NCI-H2029 (cell line): ENCODE measurements around the gene POU2F3.
"Not testable (repeated sequence)": the region's sequence is repeated elsewhere in the genome, so short reads cannot be mapped to it uniquely, and the experiment has no call there.

Experiments
- DNase-seq: peaks from one replicate; lab custom pipeline; 2025; lab: John Stamatoyannopoulos, UW

Gene POU2F3

DNA sequence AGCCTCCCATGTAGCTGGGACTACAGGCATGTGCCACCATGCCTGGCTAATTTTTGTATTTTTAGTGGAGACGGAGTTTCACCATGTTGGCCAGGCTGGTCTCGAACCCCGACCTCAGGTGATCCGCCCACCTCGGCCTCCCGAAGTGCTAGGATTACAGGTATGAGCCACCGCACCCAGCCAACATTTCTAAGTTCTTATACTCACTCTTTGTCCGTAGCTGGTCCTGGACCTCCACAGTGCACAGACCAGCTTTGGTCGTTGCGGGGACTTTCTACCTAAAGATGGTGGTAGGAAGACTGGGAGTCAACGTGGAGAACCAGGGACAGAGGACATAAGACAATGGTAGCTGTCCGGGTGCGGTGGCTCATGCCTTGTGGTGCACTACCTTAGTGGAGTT, 13.4 kb downstream of the POU2F3 start:
- DNase-seq, result not testable (repeated sequence)

DNA sequence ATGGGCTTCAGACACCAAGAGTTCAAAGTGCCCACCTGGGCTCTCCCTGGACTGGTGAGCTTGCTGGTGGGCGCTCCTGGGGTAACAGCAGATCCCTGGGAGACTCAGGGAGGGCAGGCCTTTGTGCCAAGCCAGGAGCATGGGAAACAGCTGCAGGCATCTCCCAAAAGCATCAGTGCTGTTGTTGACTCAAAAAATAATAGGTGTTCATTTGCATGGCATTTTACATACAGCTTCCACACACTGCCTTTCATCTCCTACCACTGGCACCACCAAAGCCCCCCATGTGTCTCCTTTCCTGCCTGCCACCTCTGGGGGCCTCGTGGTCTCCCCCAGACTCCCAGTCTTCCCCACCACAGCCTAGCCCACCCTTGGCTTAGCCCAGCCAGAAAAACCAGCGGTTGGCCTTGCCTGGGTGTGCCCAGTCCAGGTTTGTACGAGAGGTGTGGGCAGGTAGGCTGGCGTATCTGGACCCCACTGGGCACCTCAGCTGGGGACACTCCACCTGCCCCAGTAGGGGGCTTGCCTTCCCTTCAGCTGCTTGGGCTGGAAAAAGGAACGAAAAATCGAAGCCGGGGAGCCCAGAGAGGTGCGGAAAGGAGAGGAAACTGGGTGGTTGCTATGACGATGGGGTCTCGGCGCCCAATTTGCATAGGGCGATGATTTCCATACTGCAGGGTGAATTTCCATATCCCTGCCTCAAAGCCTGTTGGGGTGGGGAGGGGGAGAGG, 15.0 kb downstream of the POU2F3 start:
- DNase-seq, result no peak

DNA sequence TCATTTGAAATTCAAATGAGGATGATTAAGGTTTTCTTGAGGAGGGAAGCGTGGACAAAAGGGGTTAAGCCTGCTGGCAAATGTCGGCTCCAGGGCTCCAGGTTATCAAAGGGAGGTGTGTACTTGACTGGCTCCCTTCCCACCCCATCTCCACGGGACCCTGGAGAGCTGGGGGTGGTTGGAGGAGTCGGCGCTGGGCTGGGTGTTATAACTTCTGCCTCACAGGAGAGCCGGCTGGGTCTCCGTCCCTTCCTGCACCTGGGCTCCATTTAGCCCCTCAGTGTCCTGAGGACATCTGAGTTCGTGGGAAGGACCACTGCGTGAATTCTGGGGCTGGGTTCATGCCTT, 15.6 kb downstream of the POU2F3 start:
- no peak for DNase-seq

- no peak for DNase-seq
Measured at GRCh38 chr11:120256178-120256577, 16.2 kb downstream of the POU2F3 start.

- no peak for DNase-seq
Measured at GRCh38 chr11:120256779-120257178, 16.8 kb downstream of the POU2F3 start.

GRCh38 chr11:120257346-120257745, 17.4 kb downstream of the POU2F3 start:
- DNase-seq, result no peak

- DNase-seq, result no peak
Measured at GRCh38 chr11:120258661-120259060, 18.7 kb downstream of the POU2F3 start.

DNA sequence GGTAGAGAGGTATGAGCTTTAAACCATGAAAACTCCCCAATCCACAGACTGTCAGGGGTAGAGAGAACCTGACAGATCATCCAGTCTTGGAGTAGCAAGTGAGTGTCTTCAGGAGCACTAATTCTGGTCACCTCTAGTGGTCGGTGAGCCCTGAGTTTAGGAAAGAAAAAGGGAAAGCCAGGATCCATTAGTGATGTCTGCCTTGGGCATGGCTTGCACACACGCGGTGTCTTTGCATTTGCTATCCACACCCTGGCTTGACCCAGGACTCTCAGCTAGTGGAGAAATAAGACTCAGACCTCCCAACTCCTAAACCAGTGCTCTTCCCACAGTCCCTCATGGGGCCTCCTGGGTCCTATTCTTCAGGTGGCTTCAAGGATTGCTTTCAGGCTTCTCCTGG, 19.3 kb downstream of the POU2F3 start:
- DNase-seq, result no peak

DNA sequence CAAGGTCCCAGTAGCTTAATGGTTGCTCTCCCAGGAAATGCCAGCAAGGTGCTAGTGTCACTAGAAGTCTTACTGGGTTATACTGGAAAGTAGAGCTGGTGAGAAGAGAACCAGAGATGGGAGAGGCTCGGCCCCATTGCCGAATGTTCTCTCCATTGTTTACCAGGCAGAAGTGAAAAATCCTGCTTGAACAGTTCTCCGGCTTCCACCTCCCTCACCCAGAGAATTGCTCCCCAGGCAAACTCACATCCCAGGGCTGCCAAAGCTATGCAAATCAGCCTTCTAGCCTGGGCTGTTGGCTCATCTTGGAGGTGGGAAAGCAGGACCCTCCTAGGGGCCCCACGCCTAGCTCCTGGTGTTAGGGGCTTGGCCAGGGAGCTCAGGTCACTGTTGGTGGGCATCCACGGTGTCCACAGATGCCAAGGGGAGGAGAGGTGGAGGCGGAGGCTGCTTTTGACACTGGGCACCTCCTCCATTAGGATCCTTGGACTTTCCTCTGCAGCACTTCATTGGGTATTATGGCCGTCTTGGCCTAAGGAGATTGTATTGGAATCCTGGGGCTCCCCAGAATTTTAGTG, 20.1 kb downstream of the POU2F3 start:
- DNase-seq, result no peak

GRCh38 chr11:120260616-120261015, 20.7 kb downstream of the POU2F3 start:
- no peak for DNase-seq

- no peak for DNase-seq
Measured at GRCh38 chr11:120261321-120261720, 21.4 kb downstream of the POU2F3 start.

DNA sequence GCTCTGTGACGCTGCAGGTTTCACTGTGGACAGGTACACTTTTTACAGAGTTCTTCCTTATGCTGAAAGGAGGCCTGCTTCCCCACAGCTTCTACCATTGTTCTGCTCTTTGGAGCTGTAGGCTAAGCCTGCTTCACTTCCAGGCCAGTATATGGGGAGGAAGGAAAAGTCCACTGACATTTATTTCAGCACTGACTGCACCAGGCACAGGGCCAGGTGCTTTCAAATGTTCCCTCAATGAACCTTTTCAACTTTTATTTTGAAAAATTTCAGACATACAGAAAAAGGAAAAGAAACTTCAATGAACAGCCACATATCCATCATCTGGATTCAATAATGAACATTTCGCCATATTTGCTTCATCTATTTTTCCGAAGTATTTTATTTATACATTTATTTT, 22.0 kb downstream of the POU2F3 start:
- no peak for DNase-seq

DNA sequence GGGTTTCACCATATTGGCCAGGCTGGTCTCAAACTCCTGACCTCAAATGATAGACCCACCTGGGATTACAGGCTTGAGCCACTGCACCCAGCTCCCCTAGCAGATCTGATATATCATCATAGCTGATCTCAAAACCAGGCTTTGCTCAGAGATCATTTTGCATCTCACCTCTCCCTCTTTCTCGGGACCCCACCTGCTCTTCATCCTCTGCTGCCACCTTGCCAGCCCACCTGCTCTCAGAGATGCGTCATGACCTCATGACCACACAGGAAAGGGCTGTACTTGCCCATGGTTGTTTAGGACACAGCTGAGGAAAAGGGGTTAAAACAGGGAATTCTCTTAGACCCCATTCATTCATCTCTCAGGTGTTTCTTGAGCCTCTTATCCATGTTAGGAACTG, 27.4 kb downstream of the POU2F3 start:
- no peak for DNase-seq

DNA sequence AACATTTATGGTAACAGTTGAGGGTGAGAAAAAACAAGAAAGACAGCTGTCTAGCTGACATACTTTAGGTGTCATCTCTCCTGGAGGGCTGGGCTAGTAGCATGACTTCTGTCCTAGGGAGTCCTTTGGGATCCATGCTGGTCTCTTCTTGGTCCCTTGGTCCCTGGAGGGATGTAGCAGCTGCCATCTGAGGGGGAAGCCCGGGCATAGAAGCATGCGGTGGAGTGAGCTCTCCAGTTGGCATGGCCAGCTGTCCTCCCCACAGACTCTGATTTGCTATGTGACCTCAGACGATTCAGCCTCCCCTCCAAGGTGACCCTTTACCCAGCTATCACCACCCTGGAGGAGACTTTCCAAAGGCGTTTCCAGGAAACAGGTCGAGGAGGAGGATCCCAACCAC, 28.7 kb downstream of the POU2F3 start:
- DNase-seq, result no peak

DNA sequence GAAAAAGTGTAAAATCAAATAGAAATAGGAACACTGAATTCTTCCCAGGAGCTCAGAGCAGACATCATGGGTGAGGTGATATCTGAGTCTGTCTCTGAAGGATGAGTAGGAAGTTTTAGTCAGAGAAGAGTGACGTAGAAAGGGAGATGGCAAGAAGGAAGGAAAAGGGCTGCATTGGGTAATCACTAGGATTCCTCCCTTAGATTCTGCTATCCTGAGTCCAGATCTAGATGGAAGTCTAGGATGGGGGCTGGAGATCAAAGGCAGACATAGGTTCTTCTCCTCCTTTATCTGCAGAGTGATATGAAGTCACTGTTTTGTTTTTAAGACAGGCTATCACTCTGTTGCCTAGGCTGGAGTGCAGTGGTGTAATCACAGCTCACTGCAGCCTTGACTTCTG, 30.4 kb downstream of the POU2F3 start:
- no peak for DNase-seq

- DNase-seq, result no peak
Measured at GRCh38 chr11:120271672-120272071, 31.7 kb downstream of the POU2F3 start.

GRCh38 chr11:120272303-120272702, 32.4 kb downstream of the POU2F3 start:
- no peak for DNase-seq

DNA sequence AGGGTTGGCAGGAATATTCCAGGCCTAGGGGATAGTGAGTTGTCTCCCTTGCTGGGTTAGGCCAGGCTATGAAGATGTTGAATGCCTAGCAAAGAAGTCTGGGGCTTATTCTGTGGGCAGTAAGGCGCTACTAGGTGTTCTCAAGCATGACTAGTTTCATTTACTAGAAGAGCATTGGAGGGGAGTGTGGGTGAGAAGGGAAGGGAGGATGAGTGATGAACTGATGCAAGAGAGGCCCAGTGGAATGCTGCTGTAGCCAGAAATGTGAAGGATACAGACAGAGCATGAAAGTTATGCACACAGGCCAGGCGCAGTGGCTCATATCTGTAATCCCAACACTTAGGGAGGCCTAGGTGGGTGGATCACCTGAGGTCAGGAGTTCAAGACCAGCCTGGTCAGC, 33.5 kb downstream of the POU2F3 start:
- no peak for DNase-seq

DNA sequence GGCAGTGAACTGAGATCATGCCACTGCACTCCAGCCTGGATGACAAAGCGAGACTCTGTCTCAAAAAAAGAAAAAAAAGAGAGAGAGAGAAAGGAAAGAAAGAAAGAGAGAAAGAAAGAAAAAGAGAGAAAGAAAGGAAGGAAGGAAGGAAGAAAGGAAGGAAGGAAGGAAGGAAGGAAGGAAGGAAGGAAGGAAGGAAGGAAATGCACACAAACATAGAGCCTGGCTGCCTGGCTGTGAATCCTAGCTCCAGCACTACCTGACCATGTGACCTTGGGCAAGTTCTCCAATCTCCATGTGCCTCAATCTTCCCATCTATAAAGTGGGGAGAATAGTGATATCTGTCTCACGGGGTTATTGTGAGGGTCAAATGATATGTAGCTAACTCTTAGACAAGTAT, 34.0 kb downstream of the POU2F3 start:
- not testable (repeated sequence) for DNase-seq

- no peak for DNase-seq
Measured at GRCh38 chr11:120279502-120279901, 39.6 kb downstream of the POU2F3 start.

DNA sequence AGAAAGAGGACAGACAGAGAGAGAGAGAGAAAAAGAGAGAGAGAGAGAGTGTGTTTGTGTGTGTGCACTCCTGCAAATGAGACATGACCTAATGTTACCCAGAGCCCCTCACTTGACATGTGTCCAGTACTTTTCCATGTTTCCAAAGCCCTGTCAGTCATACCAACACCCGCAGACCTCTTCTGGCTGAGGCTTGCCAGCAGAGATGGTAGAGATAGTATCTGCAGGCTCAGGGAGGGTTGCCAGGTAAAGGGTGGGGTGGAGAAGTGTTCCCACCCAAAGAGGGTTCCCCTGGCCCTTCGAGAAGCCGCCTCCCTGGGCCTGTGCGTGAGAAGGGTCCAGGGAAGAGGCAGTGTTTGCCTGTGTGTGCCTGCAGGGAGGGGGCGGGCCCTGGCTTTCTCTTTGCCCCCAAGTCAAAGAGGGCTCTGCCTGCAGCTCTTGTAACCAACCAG, 40.7 kb downstream of the POU2F3 start:
- DNase-seq, result no peak

GRCh38 chr11:120281143-120281795, 41.3 kb downstream of the POU2F3 start:
- DNase-seq, result no peak

DNA sequence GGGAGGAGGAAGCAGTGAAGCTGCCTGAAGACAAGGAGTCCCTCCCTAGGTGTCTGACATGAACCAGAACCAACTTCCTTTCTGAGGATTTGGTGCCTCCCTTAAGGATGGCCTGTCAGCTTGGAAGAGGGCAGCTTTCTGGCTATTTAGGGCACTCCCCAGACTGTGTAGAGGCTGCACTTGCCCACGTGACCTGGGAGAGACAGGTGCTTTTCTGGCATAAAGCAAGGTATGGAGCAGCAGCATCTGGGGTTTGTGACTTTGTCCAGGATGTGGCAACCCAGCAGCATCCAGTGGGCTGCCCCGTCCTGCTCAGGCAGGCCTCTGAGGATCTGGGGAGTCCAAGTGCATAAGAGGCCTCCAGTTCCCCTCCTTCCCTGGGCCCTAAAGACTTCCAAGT, 43.2 kb downstream of the POU2F3 start:
- no peak for DNase-seq

- peak; percentile 44 for DNase-seq
Measured at GRCh38 chr11:120284272-120284671, 44.3 kb downstream of the POU2F3 start.
